GM12873 (cell line): ENCODE data around the gene SUPT16H.

ENCODE experiments used
- CTCF ChIP-seq: IDR thresholded peaks from 2 replicates; pipeline ENCODE4 v1.5.1; 2012; ENCODE audit warnings: low read depth, mild to moderate bottlenecking, moderate library complexity, low read length, control low read depth; ENCODE audit not compliant: insufficient read depth; ENCODE audit errors: missing control alignments

Gene SUPT16H

GRCh38 chr14:21384494-21384851, 654 bp upstream of the SUPT16H start:
- no peak for TF ChIP-seq CTCF

- TF ChIP-seq CTCF = no peak
Observed at GRCh38 chr14:21382886-21383847, 652 bp downstream of the SUPT16H start.

- no peak for TF ChIP-seq CTCF
Observed at GRCh38 chr14:21382095-21382494, 1.7 kb downstream of the SUPT16H start.

GRCh38 chr14:21379338-21379737, 4.5 kb downstream of the SUPT16H start:
- no peak for TF ChIP-seq CTCF

- TF ChIP-seq CTCF = no peak
Observed at GRCh38 chr14:21373980-21374379, 9.8 kb downstream of the SUPT16H start.

- no peak for TF ChIP-seq CTCF
Observed at GRCh38 chr14:21369949-21370679, 13.7 kb downstream of the SUPT16H start.

- TF ChIP-seq CTCF = no peak
Observed at GRCh38 chr14:21367582-21368144, 16.2 kb downstream of the SUPT16H start.
